Vagina (tissue), 2 donors: Measurements from ENCODE around the gene SP7.
"Not testable (repeated sequence)": the region's sequence is repeated elsewhere in the genome, so short reads cannot be mapped to it uniquely, and the experiment has no call there.

Experiments used
- POLR2A ChIP-seq, 2 donors: fragments of 450-650 bp; IDR thresholded peaks; one replicate each; pipeline ENCODE4 v1.6.1; 2017; ENCODE audit warnings: antibody characterized with exemption in 2 of 2, mild to moderate bottlenecking in 2 of 2, moderate library complexity in 2 of 2
- TF ChIP-seq, protein P1 (sequence below), 3 experiments: fragments of 450-650 bp in 2 of 3; fragments of 200-600 bp in 1 of 3; sonication (generic) in 1 of 3; IDR thresholded peaks; one replicate each; pipeline ENCODE4 v1.5.1; 2017 to 2019; ENCODE audit warnings: antibody characterized with exemption in 3 of 3, mild to moderate bottlenecking in 2 of 3, moderate library complexity in 2 of 3

DNA sequence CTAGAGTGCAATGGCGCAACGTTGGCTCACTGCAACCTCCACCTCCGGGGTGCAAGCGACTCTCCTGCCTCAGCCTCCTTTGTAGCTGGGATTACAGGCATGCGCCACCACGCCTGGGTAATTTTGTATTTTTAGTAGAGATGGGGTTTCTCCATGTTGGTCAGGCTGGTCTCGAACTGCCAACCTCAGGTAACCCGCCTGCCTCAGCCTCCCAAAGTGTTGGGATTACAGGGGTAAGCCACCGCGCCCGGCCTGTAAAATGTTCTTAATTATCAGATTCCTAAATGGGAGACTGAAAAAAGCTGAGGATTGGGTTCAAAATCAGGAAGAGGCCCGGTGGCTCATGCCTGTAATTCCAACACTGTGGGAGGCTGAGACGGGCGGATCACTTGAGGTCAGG lies 38.1 kb upstream of the SP7 start:
- TF ChIP-seq, protein P1, sequence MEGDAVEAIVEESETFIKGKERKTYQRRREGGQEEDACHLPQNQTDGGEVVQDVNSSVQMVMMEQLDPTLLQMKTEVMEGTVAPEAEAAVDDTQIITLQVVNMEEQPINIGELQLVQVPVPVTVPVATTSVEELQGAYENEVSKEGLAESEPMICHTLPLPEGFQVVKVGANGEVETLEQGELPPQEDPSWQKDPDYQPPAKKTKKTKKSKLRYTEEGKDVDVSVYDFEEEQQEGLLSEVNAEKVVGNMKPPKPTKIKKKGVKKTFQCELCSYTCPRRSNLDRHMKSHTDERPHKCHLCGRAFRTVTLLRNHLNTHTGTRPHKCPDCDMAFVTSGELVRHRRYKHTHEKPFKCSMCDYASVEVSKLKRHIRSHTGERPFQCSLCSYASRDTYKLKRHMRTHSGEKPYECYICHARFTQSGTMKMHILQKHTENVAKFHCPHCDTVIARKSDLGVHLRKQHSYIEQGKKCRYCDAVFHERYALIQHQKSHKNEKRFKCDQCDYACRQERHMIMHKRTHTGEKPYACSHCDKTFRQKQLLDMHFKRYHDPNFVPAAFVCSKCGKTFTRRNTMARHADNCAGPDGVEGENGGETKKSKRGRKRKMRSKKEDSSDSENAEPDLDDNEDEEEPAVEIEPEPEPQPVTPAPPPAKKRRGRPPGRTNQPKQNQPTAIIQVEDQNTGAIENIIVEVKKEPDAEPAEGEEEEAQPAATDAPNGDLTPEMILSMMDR (IDR thresholded peaks at IDR 0.05): not testable (repeated sequence)
- TF ChIP-seq POLR2A (IDR thresholded peaks at IDR 0.05): not testable (repeated sequence)
